WTC11 (cell line): Measurements from ENCODE around the gene KRT32.

ENCODE experiments used
- TEAD4 ChIP-seq: sonication (generic); formaldehyde crosslinking; IDR thresholded peaks from 2 replicates; pipeline ENCODE4 v1.8.0; 2022; ENCODE audit warnings: mild to moderate bottlenecking, missing genetic modification reagents
- TF ChIP-seq, protein P1 (sequence below): fragments of 200-600 bp; IDR thresholded peaks from 2 replicates; pipeline ENCODE4 v1.8.0; 2022; ENCODE audit warnings: antibody characterized with exemption

DNA sequence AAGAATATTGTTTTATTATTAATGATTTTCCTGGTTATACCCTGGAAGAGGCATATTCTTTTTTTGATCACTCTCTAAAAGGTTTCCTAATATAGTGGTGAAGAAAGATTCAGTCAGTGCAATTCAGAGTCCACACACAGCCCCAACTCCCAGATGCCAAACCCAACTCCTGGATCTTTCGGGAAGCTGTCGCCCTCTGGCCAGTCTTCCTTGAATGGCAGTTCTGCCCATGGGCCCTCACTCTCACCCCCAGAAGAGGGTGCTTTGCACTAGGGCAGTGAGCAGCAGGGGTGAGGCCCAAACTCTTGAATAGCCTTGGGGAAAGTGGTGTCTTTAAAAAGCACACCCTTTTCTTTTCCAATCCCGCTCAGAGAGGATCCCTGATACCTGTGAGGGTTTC lies 11.0 kb downstream of the KRT32 start:
- TF ChIP-seq, protein P1, sequence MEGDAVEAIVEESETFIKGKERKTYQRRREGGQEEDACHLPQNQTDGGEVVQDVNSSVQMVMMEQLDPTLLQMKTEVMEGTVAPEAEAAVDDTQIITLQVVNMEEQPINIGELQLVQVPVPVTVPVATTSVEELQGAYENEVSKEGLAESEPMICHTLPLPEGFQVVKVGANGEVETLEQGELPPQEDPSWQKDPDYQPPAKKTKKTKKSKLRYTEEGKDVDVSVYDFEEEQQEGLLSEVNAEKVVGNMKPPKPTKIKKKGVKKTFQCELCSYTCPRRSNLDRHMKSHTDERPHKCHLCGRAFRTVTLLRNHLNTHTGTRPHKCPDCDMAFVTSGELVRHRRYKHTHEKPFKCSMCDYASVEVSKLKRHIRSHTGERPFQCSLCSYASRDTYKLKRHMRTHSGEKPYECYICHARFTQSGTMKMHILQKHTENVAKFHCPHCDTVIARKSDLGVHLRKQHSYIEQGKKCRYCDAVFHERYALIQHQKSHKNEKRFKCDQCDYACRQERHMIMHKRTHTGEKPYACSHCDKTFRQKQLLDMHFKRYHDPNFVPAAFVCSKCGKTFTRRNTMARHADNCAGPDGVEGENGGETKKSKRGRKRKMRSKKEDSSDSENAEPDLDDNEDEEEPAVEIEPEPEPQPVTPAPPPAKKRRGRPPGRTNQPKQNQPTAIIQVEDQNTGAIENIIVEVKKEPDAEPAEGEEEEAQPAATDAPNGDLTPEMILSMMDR, result no peak
- no peak for TF ChIP-seq TEAD4
